SHP77 (cell line): ENCODE results near the gene PKP4.
"Not testable (repeated sequence)": the region's sequence is repeated elsewhere in the genome, so short reads cannot be mapped to it uniquely, and the experiment has no call there.

Experiments used
- DNase-seq, 2 experiments: peaks; one replicate each; lab custom pipeline; 2025; lab: John Stamatoyannopoulos, UW

Gene PKP4

DNA sequence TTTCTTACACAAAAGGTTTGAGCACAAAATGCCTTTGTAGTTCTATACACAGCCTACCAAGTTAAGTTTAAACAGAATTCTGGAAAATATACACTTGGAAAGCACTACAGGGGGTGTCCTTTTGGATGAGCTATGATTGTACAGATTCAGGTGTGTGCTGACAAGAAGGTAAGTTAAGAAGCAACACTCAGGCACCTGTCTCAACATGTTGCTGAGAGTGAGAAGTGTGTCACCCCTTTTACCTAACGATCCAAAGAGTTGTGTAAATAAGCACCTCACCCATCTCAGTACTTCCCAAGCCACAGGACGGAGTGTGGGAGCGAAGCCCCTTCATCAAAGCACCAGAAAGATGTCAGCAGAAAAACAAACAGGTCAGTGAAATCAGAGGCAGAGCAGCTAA, 228.9 kb downstream of the PKP4 start:
- no peak for DNase-seq

GRCh38 chr2:158686210-158686691, 229.5 kb downstream of the PKP4 start:
- no peak for DNase-seq

DNA sequence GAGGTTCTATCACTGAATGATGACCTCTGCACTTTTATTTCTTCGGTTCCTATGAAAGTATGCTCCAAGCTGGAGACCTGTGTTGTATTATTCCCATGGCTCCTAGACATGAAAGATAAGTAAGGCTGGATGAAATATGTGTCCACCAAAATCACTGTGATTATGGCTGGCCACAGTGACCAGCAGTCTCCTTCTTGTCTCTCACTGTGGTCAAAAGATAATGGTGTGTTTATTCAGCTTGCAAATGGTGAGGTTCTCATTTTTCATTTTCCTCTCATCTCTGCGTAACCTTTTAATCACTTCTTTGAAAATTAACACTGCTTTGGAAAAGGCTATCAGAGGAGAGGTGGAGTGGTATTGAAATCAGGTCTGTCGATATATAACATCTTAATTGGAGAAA, 230.6 kb downstream of the PKP4 start:
- no peak for DNase-seq

DNA sequence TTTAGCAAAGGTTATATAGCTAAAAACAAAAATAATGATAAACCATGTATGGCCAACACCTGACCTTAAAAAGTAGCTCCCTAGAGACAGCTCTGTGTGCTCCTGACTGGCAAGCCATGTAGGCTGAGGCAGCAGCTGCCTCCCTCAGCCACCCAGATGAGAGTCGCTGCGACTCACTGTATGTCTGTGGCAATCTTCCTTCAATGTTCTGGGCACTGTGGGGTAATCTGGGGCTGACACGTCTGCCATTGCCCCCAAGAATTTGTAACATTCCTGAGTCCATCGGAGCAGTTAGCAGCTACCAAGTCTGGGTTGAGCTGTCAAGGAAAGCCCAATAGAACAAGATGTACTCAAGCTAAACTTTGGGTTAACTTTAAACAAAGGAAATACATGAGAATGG, 232.0 kb downstream of the PKP4 start:
- DNase-seq: no peak

DNA sequence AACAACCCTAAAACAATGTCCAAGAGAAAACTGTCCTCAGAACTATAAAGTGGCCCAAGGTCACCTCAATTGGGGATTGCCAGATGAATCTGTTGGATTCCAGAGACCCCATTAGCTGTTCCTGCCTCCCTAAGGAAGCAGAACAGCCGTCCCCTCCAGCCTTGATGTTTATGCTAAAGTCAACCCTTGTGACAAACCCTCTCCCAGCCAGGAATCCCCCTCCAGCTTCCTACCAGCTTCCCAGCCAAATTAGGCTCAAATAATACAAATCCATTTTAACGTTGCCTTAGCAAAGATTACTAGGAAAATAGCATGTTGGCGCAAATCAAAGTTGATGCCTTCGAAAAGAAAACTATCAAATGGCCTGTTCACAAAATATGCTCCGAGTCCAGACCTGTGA, 232.6 kb downstream of the PKP4 start:
- DNase-seq: no peak

DNA sequence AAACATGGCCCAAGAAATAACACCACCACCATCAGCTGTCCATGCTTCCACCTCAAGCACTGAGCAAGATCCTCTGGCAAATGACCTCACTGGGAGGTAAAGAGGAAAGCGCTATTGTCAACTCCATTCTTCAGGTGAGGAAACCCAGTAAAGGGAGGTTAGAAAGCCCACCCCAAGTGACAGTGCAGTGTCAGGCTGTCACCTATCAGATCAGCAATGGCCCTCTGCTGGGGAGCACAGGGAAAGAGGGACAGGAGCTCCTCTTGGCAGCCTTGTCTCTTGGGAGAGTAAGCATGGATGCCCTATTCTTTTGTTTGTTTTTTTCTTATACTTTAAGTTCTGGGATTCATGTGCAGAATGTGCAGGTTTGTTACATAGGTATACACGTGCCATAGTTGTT, 234.1 kb downstream of the PKP4 start:
- DNase-seq: no peak

- DNase-seq: no peak
Observed at GRCh38 chr2:158691619-158692018, 234.9 kb downstream of the PKP4 start.

GRCh38 chr2:158692372-158693103, 235.8 kb downstream of the PKP4 start:
- DNase-seq: no peak

GRCh38 chr2:158693476-158693875, 236.7 kb downstream of the PKP4 start:
- DNase-seq: no peak

GRCh38 chr2:158695305-158695704, 238.6 kb downstream of the PKP4 start:
- DNase-seq: no peak

- not testable (repeated sequence) for DNase-seq
Observed at GRCh38 chr2:158695744-158696143, 239.0 kb downstream of the PKP4 start.

- DNase-seq: no peak
Observed at GRCh38 chr2:158699323-158699722, 242.6 kb downstream of the PKP4 start.

- no peak for DNase-seq
Observed at GRCh38 chr2:158701101-158701500, 244.3 kb downstream of the PKP4 start.

DNA sequence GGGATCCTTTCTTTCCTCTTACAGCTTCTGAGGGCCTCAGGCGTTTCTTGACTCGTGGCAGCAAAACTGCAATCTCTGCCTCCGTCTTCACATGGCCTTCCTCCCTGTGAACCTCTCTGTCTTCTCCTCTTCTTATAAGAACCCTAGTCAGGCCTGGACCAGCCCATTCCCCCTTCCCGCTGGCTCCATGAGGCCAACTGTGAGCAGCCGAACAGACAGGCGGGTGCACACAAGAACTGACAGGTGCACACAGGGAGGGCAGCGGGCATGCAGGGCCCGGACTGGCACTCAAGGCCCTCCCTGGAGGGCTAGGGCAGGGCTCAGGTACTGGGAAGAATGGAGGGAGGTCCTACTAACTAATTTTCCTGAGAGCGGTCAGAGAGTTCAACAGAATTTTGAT, 246.0 kb downstream of the PKP4 start:
- DNase-seq: no peak

DNA sequence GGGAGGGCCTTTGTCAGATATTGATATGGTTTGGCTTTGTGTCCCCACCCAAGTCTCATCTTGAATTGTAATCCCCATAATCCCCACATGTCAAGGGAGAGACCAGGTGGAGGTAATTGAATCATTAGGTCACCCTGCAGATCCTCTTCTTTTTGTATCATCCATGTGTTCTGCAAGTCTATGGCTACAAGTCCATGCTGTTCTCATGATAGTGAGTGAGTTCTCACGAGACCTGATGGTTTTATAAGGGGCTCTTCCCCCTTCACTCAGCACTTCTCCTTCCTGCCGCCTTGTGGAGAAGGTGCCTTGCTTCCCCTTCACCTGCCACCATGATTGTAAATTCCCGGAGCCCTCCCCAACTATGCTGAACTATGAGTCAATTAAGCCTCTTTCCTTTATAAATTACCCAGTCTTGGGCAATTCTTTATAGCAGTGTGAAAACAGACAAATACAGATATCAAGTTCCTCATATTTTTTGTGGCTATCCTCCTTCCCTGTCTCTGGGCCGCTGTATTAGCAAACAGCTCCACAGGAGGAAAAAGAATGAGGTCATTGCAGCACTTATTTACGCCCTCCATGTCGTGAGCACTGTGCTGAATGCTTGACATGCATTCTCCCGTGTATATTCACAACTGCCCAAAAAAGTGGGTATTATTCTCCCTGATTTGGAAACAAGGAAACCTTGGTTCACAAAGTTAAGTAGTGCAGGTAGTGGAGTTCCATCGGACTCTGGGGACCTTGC, 248.1 kb downstream of the PKP4 start:
- DNase-seq: not testable (repeated sequence)

DNA sequence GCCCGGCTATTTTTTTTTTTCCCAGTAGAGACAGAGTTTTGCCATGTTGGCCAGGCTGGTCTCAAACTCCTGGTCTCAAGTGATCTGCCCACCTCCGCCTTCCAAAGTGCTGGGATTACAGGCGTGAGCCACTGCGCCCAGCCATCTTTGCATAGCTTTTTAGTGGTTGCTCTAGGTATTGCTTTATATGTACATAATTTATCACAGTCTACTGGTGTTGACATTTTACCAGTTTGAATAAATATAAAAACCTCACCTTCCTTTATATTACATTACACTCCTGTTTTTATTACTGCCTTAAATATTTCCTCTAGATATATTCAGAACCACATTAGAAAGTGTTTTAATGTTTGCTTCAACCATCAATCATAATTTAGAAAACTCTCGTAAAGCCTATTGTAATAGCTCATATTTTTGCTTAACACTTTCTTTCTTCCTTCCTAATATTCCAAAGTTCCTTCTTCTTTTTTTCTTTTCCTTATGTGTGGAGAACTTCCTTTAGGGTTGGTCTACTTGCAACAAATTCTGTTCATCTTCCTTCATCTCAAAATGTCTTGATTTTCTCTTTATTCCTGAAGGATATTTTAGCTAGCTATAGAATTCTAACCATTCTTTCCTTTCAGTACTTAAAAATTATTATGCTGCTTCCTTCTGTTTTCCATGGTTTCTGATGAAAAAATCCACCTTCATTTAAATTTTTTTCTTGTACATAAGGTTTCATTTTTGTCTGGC, 256.2 kb downstream of the PKP4 start:
- DNase-seq: no peak

DNA sequence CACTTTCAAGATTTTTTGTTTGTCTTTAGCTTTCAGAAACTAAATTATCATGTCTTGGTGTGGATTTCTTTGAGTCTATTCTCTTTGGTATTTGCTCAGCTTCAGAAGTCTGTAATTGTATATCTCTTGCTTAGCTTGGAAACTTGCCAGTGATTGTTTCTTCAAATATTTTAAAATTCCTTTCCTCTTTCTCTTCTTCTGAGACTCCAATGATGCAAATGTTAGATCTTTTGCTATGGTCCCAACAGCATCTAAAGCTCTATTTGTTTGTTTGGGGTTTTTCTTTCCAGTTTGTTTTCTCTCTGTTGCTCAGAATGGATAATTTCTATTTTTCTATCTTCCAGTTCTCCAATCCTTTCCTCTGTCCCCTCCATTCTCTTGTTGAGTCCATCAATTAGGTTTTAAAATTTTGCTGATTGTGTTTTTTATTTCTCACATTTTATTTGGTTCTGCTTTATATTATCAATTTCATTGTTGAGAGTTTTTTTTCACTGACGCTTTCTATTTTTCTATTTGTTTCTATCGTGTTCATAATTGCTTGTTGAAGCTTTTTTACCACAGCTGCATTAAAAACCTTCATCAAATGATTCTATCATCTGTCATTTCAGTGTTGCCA, 256.9 kb downstream of the PKP4 start:
- no peak for DNase-seq

- DNase-seq: no peak
Observed at GRCh38 chr2:158714420-158714819, 257.7 kb downstream of the PKP4 start.

DNA sequence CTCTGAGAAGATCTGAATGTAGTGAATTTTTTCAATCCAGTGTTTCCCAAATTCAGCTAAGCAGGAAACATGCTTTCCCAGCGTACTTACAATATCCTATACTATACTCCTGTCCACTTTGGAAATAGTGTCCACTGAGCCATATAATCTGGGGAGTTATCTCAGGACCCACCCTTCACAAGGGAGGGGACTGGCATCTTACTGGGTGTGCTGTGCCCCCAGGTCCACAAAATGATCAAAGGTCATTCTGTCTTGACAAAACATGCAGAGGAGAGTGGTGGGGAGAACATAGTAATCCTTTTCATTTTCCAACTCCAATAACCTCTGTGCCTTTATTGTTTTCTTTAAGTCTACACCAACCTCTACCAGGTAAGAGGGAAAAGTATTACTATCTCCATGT, 258.6 kb downstream of the PKP4 start:
- DNase-seq: no peak

DNA sequence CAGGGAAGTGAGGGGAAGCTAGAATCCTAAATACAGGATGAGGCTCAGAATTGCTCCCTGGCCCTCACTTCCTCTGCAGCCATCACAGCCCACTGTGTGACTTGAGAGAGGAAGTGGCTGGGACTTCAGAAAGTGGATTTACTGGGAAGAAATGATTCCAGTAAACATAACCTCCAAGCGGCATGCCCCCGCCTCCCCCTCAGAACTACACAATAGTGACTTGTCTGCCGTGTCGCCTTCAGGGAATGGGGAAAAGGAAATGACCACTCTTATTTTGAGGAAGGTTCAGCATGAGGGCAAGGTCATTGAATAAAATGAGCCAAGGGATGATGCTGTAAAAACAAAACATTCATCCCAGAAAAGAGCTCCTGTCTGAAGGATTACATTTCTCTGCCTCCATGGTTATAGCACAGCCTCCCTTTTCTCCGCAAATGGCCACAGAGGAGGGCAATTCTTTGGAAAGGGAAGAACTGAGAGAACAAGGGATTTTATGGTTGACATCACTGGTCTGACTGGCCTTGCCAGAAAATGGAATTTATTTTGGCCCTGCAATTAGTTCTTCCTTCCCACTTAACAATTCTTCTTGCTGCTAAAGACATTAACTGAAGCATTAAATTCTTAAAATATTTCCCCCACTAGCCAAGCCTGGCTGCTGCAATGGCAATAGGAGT, 259.5 kb downstream of the PKP4 start:
- no peak for DNase-seq

DNA sequence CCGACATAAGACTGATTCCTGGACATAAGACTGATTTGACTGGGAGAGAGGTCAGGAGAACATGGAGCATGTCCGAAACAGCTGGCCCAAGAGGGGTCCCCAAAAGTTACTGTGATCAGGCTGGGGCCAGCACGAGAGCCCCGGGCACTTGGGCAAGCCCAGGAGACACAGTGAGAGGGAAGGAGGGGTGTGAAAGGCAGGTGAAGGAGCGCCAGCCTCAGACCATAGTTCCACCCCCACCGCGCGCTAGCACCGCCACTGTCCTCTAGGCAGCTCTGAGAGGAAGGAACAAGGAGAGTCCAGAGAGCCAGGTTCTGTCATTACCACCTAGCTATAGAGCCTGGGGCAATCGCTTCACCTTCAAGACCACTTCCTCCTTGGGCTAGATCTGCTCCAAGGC, 260.2 kb downstream of the PKP4 start:
- DNase-seq: no peak
